ENCODE data around the gene CAGE1.
A peak's percentile ranks its signal among the peaks of the same experiment; 100 is the strongest.

Gene CAGE1

GRCh38 chr6:7389451-7390225, at the start of gene CAGE1, which contains the start of gene RIOK1:
CAGE1 (minus strand) TSS chr6:7389742; CDS start chr6:7387173, 2,569 bp downstream.
RIOK1 (plus strand) TSS chr6:7389808; CDS start chr6:7390003, 195 bp downstream.
- peak; percentile 78 for DNase-seq (ENCODE audit: low read depth, low spot score)

GRCh38 chr6:7439228-7439627, 49.7 kb upstream of the CAGE1 start:
- DNase-seq (ENCODE audit: low read depth, low spot score), result no peak

GRCh38 chr6:7438011-7438410, 48.5 kb upstream of the CAGE1 start:
- DNase-seq (ENCODE audit: low read depth, low spot score), result no peak

- DNase-seq (ENCODE audit: low read depth, low spot score), result no peak
These were observed 45.1 kb upstream of the CAGE1 start for GRCh38 chr6:7434672-7435071.

GRCh38 chr6:7433121-7433617, 43.6 kb upstream of the CAGE1 start:
- no peak for DNase-seq (ENCODE audit: low read depth, low spot score)

- DNase-seq (ENCODE audit: low read depth, low spot score), result no peak
These were observed 43.0 kb upstream of the CAGE1 start for GRCh38 chr6:7432391-7433120.

GRCh38 chr6:7431674-7432390, 42.3 kb upstream of the CAGE1 start:
- no peak for DNase-seq (ENCODE audit: low read depth, low spot score)

GRCh38 chr6:7431313-7431673, 41.8 kb upstream of the CAGE1 start:
- DNase-seq (ENCODE audit: low read depth, low spot score), result no peak

- DNase-seq (ENCODE audit: low read depth, low spot score), result no peak
These were observed 37.1 kb upstream of the CAGE1 start for GRCh38 chr6:7426447-7427169.

- no peak for DNase-seq (ENCODE audit: low read depth, low spot score)
These were observed 36.3 kb upstream of the CAGE1 start for GRCh38 chr6:7425808-7426190.

- no peak for DNase-seq (ENCODE audit: low read depth, low spot score)
These were observed 35.6 kb upstream of the CAGE1 start for GRCh38 chr6:7424967-7425807.

- no peak for DNase-seq (ENCODE audit: low read depth, low spot score)
These were observed 34.5 kb upstream of the CAGE1 start for GRCh38 chr6:7424058-7424457.

- DNase-seq (ENCODE audit: low read depth, low spot score), result no peak
These were observed 31.5 kb upstream of the CAGE1 start for GRCh38 chr6:7421066-7421465.

GRCh38 chr6:7419065-7419464, 29.5 kb upstream of the CAGE1 start:
- DNase-seq (ENCODE audit: low read depth, low spot score), result no peak

- DNase-seq (ENCODE audit: low read depth, low spot score), result no peak
These were observed 28.8 kb upstream of the CAGE1 start for GRCh38 chr6:7418238-7418905.

GRCh38 chr6:7417684-7418083, 28.1 kb upstream of the CAGE1 start:
- DNase-seq (ENCODE audit: low read depth, low spot score), result no peak

- DNase-seq (ENCODE audit: low read depth, low spot score), result no peak
These were observed 25.3 kb upstream of the CAGE1 start for GRCh38 chr6:7414811-7415210.

- DNase-seq (ENCODE audit: low read depth, low spot score), result no peak
These were observed 23.7 kb upstream of the CAGE1 start for GRCh38 chr6:7413151-7413823.

- no peak for DNase-seq (ENCODE audit: low read depth, low spot score)
These were observed 21.8 kb upstream of the CAGE1 start for GRCh38 chr6:7411328-7411727.

GRCh38 chr6:7410851-7411250, 21.3 kb upstream of the CAGE1 start:
- DNase-seq (ENCODE audit: low read depth, low spot score), result no peak
